ENCODE results near the gene MYRIP.
"Not testable (repeated sequence)": the region's sequence is repeated elsewhere in the genome, so short reads cannot be mapped to it uniquely, and the experiment has no call there.

MYRIP gene

DNA sequence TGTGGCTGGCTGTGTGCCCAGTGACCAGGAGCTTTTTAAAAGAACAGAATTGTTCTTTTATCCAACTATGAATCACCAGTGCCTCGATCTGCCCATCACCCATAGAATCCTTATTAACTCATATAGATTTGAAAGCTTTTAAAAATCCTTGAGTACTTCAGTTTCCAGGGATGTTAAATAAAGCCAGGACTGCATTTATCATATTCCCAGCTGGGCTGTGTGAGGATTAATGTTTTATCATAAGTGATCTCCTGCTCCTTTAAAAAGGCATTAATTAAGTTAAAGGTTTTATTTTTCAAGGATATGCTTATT, 234.0 kb downstream of the MYRIP start:
- peak; percentile 66 for DNase-seq

DNA sequence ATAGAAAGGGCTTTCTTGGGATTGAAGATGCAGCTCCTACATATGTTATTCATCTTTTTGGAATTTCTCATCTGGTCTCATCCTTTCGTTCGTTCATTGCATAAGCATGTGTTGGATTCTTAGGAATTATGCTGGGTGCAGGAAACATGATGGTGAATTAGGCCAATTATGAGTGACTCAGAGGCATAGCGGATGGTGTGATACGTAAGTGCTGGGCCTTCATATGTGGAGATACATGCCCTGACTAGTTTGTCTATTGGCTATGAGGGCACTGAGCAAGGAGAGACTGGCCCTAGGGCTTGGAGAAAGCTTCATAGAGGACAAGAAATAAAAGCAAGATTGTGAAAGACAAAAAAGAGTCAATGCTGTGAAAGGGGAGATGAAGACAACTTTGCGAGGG, 235.1 kb downstream of the MYRIP start:
- DNase-seq, result no peak

- DNase-seq, result no peak
These were observed 235.6 kb downstream of the MYRIP start for GRCh38 chr3:40045051-40045450.

DNA sequence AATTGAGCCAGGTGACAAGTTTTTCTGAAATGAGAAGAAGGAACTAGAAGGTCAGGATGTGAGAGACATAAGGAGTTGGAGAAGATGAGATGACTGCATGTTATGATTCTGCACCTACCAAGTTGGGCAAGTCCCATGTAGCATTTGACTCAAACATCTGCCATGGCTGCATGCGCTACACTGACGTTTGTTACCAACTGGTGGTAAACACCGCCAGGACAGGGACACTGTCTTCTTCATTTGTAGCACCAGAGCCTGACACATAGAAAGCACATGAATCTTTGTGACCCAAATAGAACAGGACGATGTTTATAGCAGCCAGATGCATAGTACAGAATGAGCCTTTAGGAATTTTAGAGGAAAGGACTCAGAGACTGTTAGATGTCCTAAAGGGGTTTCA, 236.7 kb downstream of the MYRIP start:
- no peak for DNase-seq

- DNase-seq, result no peak
These were observed 238.0 kb downstream of the MYRIP start for GRCh38 chr3:40047406-40047805.

DNA sequence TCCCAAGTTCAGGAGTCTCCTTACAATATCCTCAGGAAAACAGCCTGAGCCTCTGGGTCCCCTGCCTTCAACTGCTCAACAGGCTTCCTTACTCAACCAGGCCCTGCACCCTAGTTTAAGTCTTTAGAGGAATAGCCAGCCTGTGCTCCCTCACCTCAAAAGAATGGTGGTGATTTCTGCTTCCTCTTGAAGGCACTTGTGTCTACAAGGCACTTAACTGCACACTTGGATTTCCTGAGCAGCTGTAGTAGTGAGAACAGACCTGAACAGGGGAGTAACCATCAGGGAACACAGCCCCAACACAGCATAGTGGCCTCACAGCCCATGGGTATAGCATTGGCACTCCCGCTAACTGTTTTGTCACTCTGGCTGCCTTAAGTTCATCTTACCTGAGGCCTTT, 244.3 kb downstream of the MYRIP start:
- DNase-seq, result no peak

GRCh38 chr3:40054568-40055222, 245.3 kb downstream of the MYRIP start:
- no peak for DNase-seq

GRCh38 chr3:40055361-40055760, 246.0 kb downstream of the MYRIP start:
- no peak for DNase-seq

DNA sequence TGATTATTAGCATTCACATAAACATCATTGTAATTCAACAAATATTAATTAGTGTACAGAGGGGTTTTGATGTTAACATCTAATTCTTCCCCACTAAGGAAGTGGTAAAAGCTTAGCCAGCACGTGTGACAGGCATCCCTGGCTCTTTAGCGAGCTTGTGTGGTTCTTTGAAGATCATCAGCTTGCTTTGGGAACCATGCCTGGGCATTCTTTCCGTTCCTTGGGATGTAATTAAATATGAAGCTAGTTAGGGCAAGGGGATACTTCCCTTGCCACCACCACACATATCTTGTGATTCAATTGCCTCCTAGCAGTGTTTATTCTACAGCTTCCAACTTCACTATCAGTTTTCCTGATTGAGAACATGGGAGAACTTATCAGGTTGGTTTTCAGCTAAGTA, 246.5 kb downstream of the MYRIP start:
- no peak for DNase-seq

DNA sequence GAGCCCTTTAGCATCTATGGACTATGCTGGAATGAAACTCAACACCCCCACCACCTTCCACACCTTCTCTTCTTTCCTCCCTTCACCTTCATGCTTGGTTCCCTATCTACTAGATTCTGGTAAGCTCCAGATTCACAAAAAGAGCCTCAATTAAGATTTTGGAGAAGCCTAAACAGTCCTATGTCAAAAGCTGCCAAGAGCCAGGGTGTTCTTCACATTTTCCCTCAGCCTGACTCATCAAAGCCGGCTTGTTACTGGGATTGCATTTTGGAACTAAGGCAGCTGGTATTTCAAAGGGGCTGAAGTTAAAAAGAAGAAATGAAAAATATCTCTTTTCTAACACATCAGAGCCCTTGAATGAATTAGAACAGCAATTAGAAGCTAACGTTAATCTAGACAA, 247.7 kb downstream of the MYRIP start:
- no peak for DNase-seq

DNA sequence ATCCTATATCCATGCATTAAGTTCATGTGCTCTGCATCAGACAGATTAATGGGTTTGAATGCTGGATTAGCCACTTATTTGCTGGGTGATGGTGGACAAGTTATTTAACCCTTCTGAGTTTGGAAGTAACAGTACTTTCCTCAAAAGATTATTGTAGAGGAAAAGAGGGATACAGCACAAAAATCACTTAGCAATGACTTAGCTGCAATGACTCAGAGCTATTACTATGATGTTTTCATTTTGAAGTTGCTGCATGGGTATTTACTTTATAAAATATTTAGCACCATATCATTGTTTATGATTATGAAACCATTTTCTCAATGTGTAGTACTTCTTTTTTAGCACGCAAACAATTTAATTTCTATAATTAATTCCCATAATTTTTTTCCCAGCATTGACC, 248.4 kb downstream of the MYRIP start:
- no peak for DNase-seq

DNA sequence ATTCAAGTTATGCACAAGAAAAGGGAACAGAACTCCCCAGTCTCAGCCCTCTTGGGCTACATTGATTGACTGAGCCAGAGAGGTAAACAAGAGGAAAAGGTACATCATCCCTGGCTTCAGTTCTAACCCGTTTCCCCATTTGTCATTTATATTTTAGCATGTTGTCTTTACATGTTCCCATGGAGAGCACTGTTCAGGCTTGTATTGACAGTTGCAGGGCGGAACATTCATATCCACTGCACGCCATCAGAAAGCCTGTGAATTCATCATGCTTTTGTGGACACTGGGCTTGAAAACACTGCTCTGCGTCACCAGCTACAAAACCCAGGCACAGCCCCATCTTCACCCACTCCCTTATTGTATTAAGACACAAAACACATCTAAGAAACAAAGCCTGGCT, 259.2 kb downstream of the MYRIP start:
- no peak for DNase-seq

DNA sequence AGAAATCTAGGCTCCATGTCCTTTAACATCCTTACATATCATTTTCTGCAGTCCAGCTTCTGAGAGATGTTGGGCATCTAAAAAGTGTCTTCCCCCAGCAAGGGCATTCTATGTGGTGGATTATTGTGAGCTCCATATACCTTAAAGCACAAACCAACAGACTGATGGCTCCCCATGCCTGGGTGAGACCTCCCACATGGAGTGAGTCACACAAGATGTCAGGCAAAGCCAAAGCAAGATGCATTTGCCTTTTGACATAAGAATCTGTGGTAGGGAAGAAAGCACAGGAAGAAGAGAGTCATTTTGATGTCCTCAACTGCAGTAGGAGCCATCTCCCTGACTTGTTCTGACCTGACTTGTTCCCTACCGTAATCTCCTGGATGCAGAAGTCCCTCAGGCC, 261.4 kb downstream of the MYRIP start:
- no peak for DNase-seq

DNA sequence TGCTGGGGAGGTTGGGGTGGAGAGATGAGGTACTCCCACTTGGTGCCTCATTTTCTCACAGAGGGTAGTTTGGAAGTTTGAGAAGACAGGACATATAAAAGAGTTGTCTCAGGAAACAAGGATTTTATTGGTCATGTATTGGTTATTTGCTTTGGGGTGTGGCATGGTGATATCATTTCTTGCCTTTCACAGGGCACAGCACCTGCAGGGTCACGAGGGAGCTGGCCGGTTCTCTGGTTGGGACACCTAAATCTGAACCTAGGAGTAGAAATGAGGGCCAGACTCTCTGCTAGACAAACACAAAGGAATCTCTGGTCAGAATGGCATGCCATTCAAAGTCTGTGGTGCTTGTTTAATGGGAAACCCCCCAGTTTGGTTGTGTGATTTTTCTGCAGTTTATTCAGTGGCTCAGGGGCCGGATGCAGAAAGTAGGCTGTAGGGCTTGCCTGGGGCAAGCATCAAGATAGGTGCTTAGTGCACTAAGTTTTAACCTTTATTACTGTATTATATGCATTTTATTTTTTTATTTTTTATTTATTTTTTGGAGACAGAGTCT, 262.4 kb downstream of the MYRIP start:
- DNase-seq, result no peak

- DNase-seq, result no peak
These were observed 264.1 kb downstream of the MYRIP start for GRCh38 chr3:40073310-40074007.

- not testable (repeated sequence) for DNase-seq
These were observed 267.7 kb downstream of the MYRIP start for GRCh38 chr3:40077139-40077538.

GRCh38 chr3:40077828-40078492, 268.6 kb downstream of the MYRIP start:
- not testable (repeated sequence) for DNase-seq

GRCh38 chr3:40078590-40078989, 269.2 kb downstream of the MYRIP start:
- no peak for DNase-seq

DNA sequence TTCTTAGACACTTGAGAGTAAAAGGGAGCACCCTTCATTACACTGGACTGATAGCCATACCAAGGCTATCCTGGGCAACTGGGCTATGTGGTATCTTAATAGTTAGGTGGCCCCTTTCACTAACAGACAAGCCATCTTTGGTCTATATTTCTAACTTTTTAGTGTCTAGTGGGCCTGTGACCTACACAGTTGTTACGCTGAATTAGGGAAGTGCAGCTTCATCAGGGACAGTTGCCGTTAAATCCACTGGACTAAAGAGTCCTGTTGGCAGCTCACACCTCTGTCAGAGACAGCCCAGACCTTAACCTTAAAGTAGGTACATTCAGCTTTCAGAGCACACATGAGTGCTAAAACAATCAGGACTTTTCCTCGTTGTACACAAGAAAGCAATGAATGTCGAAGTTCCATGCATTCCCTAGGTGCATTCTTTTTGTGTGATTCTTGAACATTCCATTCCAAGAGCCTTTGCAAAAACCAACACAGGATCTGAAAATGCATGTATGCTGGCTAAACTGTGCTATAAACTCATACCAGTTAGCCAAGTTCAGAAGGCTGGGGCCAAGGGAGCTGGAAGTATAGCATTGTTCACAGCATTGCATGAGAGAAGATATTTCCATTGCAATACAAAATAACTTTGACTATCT, 269.9 kb downstream of the MYRIP start:
- no peak for DNase-seq

- no peak for DNase-seq
These were observed 270.4 kb downstream of the MYRIP start for GRCh38 chr3:40079847-40080240.

GRCh38 chr3:40083066-40083465, 273.7 kb downstream of the MYRIP start:
- DNase-seq, result no peak

DNA sequence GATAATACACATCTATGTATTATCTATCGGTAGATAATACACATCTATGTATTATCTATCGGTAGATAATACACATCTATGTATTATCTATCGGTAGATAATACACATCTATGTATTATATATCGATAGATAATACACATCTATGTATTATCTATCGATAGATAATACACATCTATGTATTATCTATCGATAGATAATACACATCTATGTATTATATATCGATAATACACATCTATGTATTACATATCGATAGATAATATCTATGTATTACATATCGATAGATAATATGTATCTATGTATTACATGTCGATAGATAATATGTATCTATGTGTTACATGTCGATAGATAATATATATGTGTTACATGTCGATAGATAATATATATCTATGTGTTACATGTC, 275.0 kb downstream of the MYRIP start:
- DNase-seq, result not testable (repeated sequence)

Measured in NCI-H1105 treated with DMSO at 0.1 percent for 48 hours (cell line).